PFSK-1 (cell line): ENCODE data around the gene AIG1.

Experiments
- FOXP2 ChIP-seq: optimal IDR thresholded peaks from 2 replicates; pipeline ENCODE3; 2011; ENCODE audit warnings: borderline replicate concordance, control low read depth, inconsistent platforms; ENCODE audit not compliant: insufficient read depth; ENCODE audit errors: extremely low read length, extremely low read depth
- POLR2AphosphoS5 ChIP-seq: IDR thresholded peaks from 2 replicates; pipeline ENCODE4 v1.6.1; 2012; ENCODE audit warnings: low read depth, mild to moderate bottlenecking, control low read depth, low read length, moderate library complexity
- REST ChIP-seq, 2 experiments: IDR thresholded peaks; 2 replicates each; pipeline versions ENCODE4 v1.6.1 to v1.8.0; 2011 to 2012; ENCODE audit warnings: low read depth in 2 of 2, low read length in 2 of 2, control low read depth in 1 of 2, inconsistent platforms in 1 of 2, mild to moderate bottlenecking in 1 of 2, moderate library complexity in 1 of 2; ENCODE audit not compliant: insufficient read depth in 1 of 2
- SIN3A ChIP-seq: IDR thresholded peaks from 2 replicates; pipeline ENCODE4 v1.6.1; 2012; ENCODE audit warnings: mild to moderate bottlenecking, low read length, moderate library complexity, borderline replicate concordance; ENCODE audit not compliant: insufficient read depth
- TAF1 ChIP-seq: IDR thresholded peaks from 2 replicates; pipeline ENCODE4 v1.6.1; 2012; ENCODE audit warnings: low read length, control low read depth, borderline replicate concordance; ENCODE audit not compliant: insufficient read depth

Gene AIG1

DNA sequence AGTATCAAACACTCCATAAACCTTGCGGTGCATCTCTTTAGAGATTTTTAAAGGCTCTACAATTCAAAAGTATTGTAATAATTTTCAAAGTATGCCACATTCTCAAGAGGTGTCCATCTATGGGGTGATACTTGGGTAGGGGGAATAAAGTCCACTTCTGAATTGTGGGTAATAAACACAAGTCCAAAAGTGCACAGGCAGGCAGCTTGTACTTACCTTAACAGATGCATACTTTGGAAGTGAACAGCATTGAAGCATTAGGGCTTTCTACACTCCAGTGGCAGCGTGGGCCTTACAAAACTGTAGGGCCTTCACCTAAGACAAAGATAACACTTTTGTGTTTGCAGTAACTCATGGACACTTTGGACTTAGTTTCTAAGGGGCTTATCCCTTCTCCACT, 58.6 kb downstream of the AIG1 start:
- no peak for TF ChIP-seq FOXP2

- TF ChIP-seq REST (IDR thresholded peaks at IDR 0.05; ENCODE audit: insufficient read depth in 1 of 2, low read depth in 2 of 2, low read length in 2 of 2) (no peak), SIN3A (no peak), POLR2AphosphoS5 (no peak), FOXP2 (no peak), TAF1 (no peak)
These were observed 62.4 kb downstream of the AIG1 start for GRCh38 chr6:143123081-143123480.

DNA sequence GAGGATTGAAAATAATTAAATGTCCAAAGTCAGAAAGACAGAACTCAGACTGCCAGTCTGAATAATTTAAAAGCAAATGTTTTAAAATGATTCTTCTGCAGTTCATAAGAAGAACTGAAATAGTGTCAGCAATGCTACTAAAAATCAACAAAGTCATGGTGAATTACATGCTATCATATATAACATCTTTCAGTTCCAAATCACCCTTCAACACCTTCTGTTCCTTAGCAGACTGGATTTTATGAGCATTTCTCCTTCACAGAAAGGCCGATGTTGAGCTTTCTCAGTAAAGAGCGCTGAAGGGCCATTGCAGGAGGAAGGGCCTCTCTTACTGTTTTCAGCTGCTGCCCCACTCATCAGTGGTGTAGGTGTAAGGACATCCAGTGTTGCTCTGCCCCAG, 63.3 kb downstream of the AIG1 start:
- TF ChIP-seq TAF1 (no peak), SIN3A (no peak), POLR2AphosphoS5 (no peak), REST (IDR thresholded peaks at IDR 0.05; ENCODE audit: insufficient read depth in 1 of 2, low read depth in 2 of 2, low read length in 2 of 2) (no peak), FOXP2 (no peak)

GRCh38 chr6:143125455-143125854, 64.8 kb downstream of the AIG1 start:
- TF ChIP-seq POLR2AphosphoS5 (no peak), REST (IDR thresholded peaks at IDR 0.05; ENCODE audit: insufficient read depth in 1 of 2, low read depth in 2 of 2, low read length in 2 of 2) (no peak), TAF1 (no peak), FOXP2 (no peak), SIN3A (no peak)

DNA sequence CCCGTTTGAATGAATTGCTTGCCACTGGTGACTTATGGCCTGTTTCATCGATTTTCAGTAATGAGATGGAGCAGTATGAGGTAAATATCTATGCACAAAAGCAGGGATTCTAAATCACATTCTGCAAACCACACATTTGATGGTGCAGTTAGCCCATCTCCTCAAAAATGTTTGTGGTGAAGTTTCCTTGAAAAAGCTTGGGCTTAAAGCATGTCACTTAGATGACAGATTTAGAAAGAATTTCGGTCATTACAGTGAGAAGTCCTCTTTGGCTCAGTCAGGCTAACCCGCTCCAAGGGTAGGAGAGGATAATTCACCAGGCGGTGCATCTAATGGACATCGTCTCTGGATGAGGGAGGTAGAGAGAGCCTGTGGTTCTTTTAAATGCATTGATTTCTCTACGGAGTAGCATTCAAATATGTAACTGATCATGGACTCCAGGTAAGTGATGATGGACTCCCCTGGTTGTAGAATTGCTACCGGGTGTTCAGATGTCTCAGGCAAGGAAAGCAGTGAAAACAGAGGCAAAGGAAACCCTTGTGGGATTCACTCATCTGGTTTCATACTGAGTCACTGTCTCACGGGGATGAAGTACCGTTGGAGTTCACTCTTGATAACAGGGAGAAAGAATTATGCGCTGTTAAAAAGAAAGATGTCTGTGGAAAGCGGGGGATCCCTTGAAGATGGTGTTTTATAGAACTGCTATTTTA, 65.3 kb downstream of the AIG1 start:
- TF ChIP-seq SIN3A (no peak), POLR2AphosphoS5 (no peak), TAF1 (no peak), FOXP2 (no peak), REST (IDR thresholded peaks at IDR 0.05; ENCODE audit: insufficient read depth in 1 of 2, low read depth in 2 of 2, low read length in 2 of 2) (no peak)
